GM13976 (cell line): ENCODE measurements around the gene PLIN5.

Source experiments
- DNase-seq: peaks from one replicate; pipeline ENCODE4 v3.0.0; 2012; ENCODE audit warnings: low spot score
- CTCF ChIP-seq: IDR thresholded peaks from 2 replicates; pipeline ENCODE4 v1.5.1; 2012; ENCODE audit warnings: borderline replicate concordance, mild to moderate bottlenecking; ENCODE audit not compliant: insufficient read depth; ENCODE audit errors: extremely low read depth, missing control alignments, control extremely low read depth
- in situ Hi-C: fragments of 300-500 bp; cut with MboI; formaldehyde crosslinking; loops from one replicate; pipeline ENCODE4 v1.12.0; 2022; ENCODE audit warnings: low sequenced_read_pairs, mixed read lengths, inconsistent platforms; ENCODE audit not compliant: unreplicated experiment

PLIN5 gene

GRCh38 chr19:4580021-4580901, 45.2 kb upstream of the PLIN5 start:
- DNase-seq, result no peak
- in situ Hi-C loops, result no loop called here
- no peak for TF ChIP-seq CTCF

GRCh38 chr19:4579389-4579788, 44.4 kb upstream of the PLIN5 start:
- no peak for DNase-seq
- TF ChIP-seq CTCF, result no peak
- in situ Hi-C loops, result loop anchor here (10.0 kb wide), 1 partner anchor 55 kb away; the partner anchor contains the start of gene TNFAIP8L1

GRCh38 chr19:4578552-4579248, 43.7 kb upstream of the PLIN5 start:
- DNase-seq, result no peak
- no peak for TF ChIP-seq CTCF
- in situ Hi-C loops, result loop anchor here (10.0 kb wide), 1 partner anchor 56 kb away; the partner anchor contains the start of gene TNFAIP8L1

DNA sequence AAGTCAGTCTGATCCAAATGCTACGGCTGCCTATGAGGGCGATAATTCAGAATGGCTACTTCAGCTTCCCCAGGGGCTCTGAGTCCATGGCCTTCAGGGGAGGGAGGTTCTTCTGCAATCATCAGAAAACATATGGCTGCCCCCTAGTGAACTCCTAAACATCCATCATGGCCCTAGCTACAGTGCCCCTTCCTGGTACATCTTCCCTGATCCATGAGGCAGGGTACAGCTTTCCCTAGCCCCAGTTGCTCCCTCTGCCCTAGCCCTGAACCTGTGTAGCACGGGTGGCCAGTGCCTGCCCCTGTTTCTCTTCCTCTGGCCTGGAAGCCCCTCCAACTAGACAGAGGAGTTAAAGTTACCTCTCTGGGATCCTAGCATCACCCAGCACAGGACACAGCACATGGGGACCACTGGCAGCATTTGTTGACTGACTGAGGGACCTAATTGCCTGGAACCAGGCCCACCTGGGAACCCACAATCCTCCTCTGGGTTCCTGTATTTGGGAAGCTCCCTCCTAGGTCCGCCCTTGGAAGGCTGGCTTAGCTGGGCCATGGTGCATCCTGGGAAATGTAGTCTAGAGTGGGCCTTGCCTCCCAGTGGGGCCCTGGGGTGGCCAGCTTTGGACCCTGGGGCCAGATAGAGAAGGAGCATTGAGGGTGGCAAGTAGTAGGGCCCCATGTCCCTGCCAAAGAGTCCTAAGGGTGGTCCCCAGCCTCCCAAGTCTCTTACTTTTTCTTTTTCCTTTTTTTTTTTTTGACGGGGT, 42.2 kb upstream of the PLIN5 start:
- TF ChIP-seq CTCF, result no peak
- DNase-seq, result no peak
- in situ Hi-C loops, result loop anchor here (10.0 kb wide), 1 partner anchor 58 kb away; the partner anchor contains the start of gene TNFAIP8L1

- DNase-seq, result peak; percentile 85
- peak; percentile 44 for TF ChIP-seq CTCF
- in situ Hi-C loops, result loop anchor here (10.0 kb wide), 1 partner anchor 59 kb away; the partner anchor contains the start of gene TNFAIP8L1
These were observed 41.3 kb upstream of the PLIN5 start for GRCh38 chr19:4576016-4576933.
